Kidney epithelial cell (primary cell): ENCODE data around the gene ZNF577. TPM values are rescaled to one million over a fixed set of nuclear protein-coding genes. Genes with fewer than 3 reads are reported as not detected.
A peak's percentile ranks its signal among the peaks of the same experiment; 100 is the strongest.

ENCODE experiments used
- DNase-seq: peaks from one replicate; pipeline ENCODE4 v3.0.0-alpha.2; 2010; ENCODE audit warnings: low read depth
- H3K27me3 ChIP-seq: 2 replicates; pipeline ENCODE4 v1.6.0; 2011; ENCODE audit warnings: low read length; ENCODE audit not compliant: control insufficient read depth, insufficient read depth
- H3K36me3 ChIP-seq: 2 replicates; pipeline ENCODE4 v1.5.1; 2011; ENCODE audit warnings: low read length; ENCODE audit not compliant: control insufficient read depth, insufficient read depth
- H3K4me3 ChIP-seq: 2 replicates; pipeline ENCODE4 v1.5.1; 2011; ENCODE audit warnings: low read depth, mild to moderate bottlenecking, control low read depth, low read length
- total RNA-seq: library from RNA; depleted of rRNA; stranded (reverse); fragments of >200 nt; gene quantifications from 2 replicates; pipeline ENCODE4 v1.2.3, GENCODE V29; 2015
- TF ChIP-seq, protein P1 (sequence below): IDR thresholded peaks from 2 replicates; pipeline ENCODE4 v1.5.1; 2011; ENCODE audit warnings: mild to moderate bottlenecking, moderate library complexity, low read length, control low read depth, inconsistent platforms; ENCODE audit not compliant: insufficient read depth, poor library complexity, severe bottlenecking

ZNF577 gene
- total RNA-seq, 1 donor from 2014 or later, result 10.2 TPM

DNA sequence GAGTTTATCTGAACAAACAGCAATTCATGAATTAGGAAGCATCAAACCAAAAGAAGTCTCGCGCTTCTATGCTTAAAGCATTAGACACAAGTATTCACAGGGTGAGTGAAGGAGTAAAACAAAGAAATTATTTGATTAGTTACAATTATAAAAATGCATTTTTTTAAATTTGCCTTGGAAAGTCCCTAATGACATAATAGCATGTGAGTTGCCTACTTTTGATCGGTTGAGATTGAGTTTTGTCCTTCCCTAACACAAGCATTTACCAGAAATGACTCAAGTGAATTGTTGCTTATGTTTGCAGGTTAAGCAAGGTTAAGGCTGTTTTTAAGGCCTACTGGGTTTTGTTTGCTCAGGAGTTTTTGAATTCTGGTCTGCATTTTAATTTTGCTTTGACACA is 17.5 kb upstream of the ZNF577 start:
- no peaks in the 10 kb centered on the region for H3K36me3 ChIP-seq
- H3K27me3 ChIP-seq, result no peaks in the 10 kb centered on the region
- TF ChIP-seq, protein P1, sequence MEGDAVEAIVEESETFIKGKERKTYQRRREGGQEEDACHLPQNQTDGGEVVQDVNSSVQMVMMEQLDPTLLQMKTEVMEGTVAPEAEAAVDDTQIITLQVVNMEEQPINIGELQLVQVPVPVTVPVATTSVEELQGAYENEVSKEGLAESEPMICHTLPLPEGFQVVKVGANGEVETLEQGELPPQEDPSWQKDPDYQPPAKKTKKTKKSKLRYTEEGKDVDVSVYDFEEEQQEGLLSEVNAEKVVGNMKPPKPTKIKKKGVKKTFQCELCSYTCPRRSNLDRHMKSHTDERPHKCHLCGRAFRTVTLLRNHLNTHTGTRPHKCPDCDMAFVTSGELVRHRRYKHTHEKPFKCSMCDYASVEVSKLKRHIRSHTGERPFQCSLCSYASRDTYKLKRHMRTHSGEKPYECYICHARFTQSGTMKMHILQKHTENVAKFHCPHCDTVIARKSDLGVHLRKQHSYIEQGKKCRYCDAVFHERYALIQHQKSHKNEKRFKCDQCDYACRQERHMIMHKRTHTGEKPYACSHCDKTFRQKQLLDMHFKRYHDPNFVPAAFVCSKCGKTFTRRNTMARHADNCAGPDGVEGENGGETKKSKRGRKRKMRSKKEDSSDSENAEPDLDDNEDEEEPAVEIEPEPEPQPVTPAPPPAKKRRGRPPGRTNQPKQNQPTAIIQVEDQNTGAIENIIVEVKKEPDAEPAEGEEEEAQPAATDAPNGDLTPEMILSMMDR, result no peak
- DNase-seq, result no peak
- no peak overlapping the region for H3K4me3 ChIP-seq

DNA sequence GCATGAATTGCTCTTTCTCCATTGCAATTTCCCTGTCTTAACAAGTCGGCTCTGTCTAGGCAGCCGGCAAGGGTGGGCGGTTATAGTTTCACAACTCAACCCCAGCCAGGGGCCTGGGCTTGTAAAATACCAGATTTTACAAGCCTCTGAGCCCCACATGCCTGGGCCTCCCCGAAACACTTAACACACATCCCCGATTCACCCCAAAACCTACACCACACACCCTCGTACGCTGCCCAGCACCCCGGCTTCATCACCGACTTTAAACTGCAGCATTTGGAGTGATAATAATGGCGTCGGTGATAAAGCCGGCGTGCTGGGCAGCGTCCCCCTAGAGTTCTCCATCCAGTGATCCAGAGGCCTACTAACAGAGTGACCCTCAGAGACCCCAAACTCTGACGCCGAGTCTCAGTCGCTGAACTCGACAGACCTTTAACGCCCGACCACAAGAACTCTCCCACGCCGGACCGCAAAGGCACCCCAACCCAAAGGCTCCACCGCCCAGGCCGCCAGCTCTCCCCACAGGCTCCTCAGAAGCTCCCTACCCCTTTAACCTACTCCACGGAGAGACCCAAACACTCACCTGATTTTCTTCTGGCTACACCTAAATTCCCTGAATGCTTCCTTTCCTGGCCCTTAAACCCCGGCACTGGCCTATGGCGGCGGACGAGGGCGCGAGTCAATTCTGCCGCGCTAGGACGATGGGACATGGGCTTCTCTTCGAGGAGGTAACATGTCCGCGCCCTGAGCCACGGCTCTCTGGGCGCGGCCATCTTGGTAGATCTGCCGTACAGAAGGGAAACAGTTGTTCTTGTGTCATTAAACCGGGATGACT is 16.8 kb upstream of the ZNF577 start, which contains the start of gene ZNF649:
Gene ZNF649 (minus strand): TSS at position 687 of the 835 bp plus-strand sequence. CDS start 4,910 bp downstream, outside the sequence.
- DNase-seq, result peak; percentile 49
- Histone ChIP-seq H3K4me3 (peak within 1 kb of the TSS; percentile 95), H3K27me3 (no peaks in the 10 kb centered on the region), H3K36me3 (no peaks in the 10 kb centered on the region)
- TF ChIP-seq, protein P1, result no peak

DNA sequence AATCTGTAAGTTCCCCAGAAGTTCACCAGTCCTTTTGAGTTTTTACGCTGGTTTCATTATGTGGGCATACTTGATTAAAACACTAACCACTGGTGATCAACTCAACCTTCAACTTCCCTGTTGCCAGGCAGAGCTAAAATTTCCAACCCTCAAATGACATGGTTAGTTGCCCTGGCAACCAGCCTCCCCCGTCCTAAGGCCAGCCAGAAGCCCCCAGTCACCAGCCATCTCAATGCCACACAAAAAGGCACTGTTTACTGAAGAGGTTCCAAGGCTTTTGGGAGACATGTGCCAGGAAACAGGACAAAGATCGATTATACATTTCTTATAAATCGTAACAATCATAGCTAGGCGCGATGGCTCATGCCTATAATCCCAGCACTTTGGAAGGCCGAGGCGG is 15.4 kb upstream of the ZNF577 start:
- Histone ChIP-seq H3K27me3 (no peaks in the 10 kb centered on the region), H3K36me3 (no peaks in the 10 kb centered on the region), H3K4me3 (no peak overlapping the region)
- no peak for DNase-seq
- TF ChIP-seq, protein P1, result no peak

DNA sequence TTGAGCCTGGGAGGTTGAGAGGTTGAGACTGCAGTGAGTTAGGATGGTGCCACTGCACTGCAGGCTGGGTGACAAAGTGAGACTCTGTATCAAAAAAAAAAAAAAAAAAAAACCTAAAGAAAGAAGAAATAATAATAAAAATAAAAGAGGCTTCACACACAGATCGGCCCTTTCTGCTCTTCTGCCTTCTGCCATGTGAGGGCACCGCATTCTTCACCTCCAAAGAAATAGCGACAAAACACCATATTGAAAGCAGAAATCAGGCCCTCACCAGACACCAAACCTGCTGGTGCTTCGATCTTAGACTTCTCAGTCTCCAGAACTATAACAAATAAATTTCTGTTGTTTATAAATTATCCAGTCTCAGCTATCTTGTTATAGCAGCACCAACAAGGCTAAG is 14.1 kb upstream of the ZNF577 start:
- TF ChIP-seq, protein P1, result no peak
- no peak for DNase-seq
- no peaks in the 10 kb centered on the region for H3K36me3 ChIP-seq
- H3K4me3 ChIP-seq, result no peak overlapping the region
- no peaks in the 10 kb centered on the region for H3K27me3 ChIP-seq

DNA sequence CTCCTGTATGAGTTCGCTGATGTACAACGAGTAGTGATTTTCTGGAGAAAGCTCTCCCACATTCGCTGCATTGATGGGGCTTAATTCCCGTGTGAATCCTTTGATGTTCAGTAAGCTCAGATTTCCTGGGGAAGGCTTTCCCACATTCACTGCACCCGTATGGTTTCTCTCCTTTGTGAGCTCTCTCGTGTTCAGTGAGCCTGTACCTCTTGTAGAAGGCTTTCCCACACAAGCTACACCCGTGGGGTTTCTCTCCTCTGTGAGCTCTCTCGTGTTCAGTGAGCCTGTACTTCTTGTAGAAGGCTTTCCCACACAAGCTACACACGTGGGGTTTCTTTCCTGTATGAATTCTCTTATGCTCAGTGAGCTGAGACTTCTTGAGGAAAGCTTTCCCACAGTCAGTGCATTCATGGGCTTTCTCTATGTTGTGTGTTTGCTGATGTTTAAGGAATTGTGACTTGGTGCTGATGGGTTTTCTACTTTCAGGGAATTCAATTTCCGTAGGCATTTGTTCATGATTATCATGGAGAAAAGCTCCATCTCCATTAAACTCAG is 3.5 kb upstream of the ZNF577 start:
- Histone ChIP-seq H3K36me3 (peaks cover 6% of the 10 kb centered on the region), H3K27me3 (no peaks in the 10 kb centered on the region), H3K4me3 (no peak overlapping the region)
- TF ChIP-seq, protein P1, result no peak
- DNase-seq, result no peak
